ENCODE measurements around the gene NAT16. TPM values are rescaled to one million over a fixed set of nuclear protein-coding genes. Genes with fewer than 3 reads are reported as not detected.

Gene NAT16
- total RNA-seq, 1 donor from 2014 or later = not detected

- Mint-ChIP-seq H3K4me1 (peaks cover 32% of the 10 kb centered on the region), H3K4me3 (peak overlapping the region; percentile 43), H3K27ac (no peak overlapping the region), H3K9me3 (peaks cover 3% of the 10 kb centered on the region), H3K36me3 (peaks cover 15% of the 10 kb centered on the region), H3K27me3 (ENCODE audit: insufficient read depth, low read depth) (peaks cover 14% of the 10 kb centered on the region)
- Histone ChIP-seq H3F3A (ENCODE audit: low read depth) (peaks cover 29% of the 10 kb centered on the region), H3K4me2 (no peak overlapping the region), H3K36me3 (no peaks in the 10 kb centered on the region), H2AFZ (replicated peaks) (no peak overlapping the region), H3K9me3 (ENCODE audit: low read depth) (no peaks in the 10 kb centered on the region), H3K4me3 (no peak overlapping the region), H4K20me1 (ENCODE audit: low read depth) (peaks cover 11% of the 10 kb centered on the region), H3K27me3 (peaks cover 14% of the 10 kb centered on the region), H3K27ac (no peak overlapping the region), H3K79me2 (ENCODE audit: low read depth) (peaks cover 8% of the 10 kb centered on the region), H3K4me1 (peaks cover 8% of the 10 kb centered on the region), H3K9ac (no peak overlapping the region)
- TF ChIP-seq CTCF (IDR thresholded peaks at IDR 0.05) = no peak
- TF ChIP-seq EZH2 (IDR thresholded peaks at IDR 0.05) = no peak
- no peak for TF ChIP-seq EZH2phosphoT487 (IDR thresholded peaks at IDR 0.05)
- no peak for DNase-seq (ENCODE audit: low spot score)
Observed at GRCh38 chr7:101156866-101157589, 23.1 kb downstream of the NAT16 start.

GRCh38 chr7:101156277-101156676, 23.8 kb downstream of the NAT16 start:
- no peak overlapping the region for H3K27ac ChIP-seq

GRCh38 chr7:101155303-101155702, 24.8 kb downstream of the NAT16 start:
- Histone ChIP-seq H3K9ac (no peak overlapping the region), H3K27me3 (no peaks in the 10 kb centered on the region), H3K4me3 (peak overlapping the region; percentile 86), H3K9me3 (ENCODE audit: low read depth) (no peaks in the 10 kb centered on the region), H3K4me1 (peaks cover 7% of the 10 kb centered on the region), H2AFZ (replicated peaks) (no peak overlapping the region), H4K20me1 (ENCODE audit: low read depth) (no peaks in the 10 kb centered on the region), H3K4me2 (peak overlapping the region; percentile 85), H3F3A (ENCODE audit: low read depth) (peaks cover 21% of the 10 kb centered on the region), H3K36me3 (no peaks in the 10 kb centered on the region), H3K27ac (no peak overlapping the region), H3K79me2 (ENCODE audit: low read depth) (peaks cover 8% of the 10 kb centered on the region)
- Mint-ChIP-seq H3K9me3 (peaks cover 3% of the 10 kb centered on the region), H3K36me3 (peaks cover 14% of the 10 kb centered on the region), H3K27ac (peak overlapping the region; percentile 52), H3K27me3 (ENCODE audit: insufficient read depth, low read depth) (peaks cover 11% of the 10 kb centered on the region), H3K4me1 (peaks cover 32% of the 10 kb centered on the region), H3K4me3 (peak overlapping the region; percentile 89)
- TF ChIP-seq CTCF (IDR thresholded peaks at IDR 0.05) (no peak), EZH2phosphoT487 (IDR thresholded peaks at IDR 0.05) (no peak), EZH2 (IDR thresholded peaks at IDR 0.05) (no peak)
- DNase-seq (ENCODE audit: low spot score) = no peak

More at GRCh38 chr7:101156277-101156676, 23.8 kb downstream of the NAT16 start:
- TF ChIP-seq EZH2 (IDR thresholded peaks at IDR 0.05) (no peak), EZH2phosphoT487 (IDR thresholded peaks at IDR 0.05) (no peak), CTCF (IDR thresholded peaks at IDR 0.05) (no peak)
- no peak overlapping the region for H3K27ac Mint-ChIP-seq
- peaks cover 11% of the 10 kb centered on the region for H3K27me3 Mint-ChIP-seq (ENCODE audit: insufficient read depth, low read depth)
- Histone ChIP-seq H2AFZ (replicated peaks) (no peak overlapping the region), H4K20me1 (ENCODE audit: low read depth) (peaks cover 6% of the 10 kb centered on the region), H3K4me3 (no peak overlapping the region), H3K4me1 (peaks cover 7% of the 10 kb centered on the region), H3F3A (ENCODE audit: low read depth) (peaks cover 23% of the 10 kb centered on the region), H3K9me3 (ENCODE audit: low read depth) (no peaks in the 10 kb centered on the region), H3K9ac (no peak overlapping the region), H3K36me3 (no peaks in the 10 kb centered on the region), H3K27me3 (peaks cover 6% of the 10 kb centered on the region), H3K79me2 (ENCODE audit: low read depth) (peaks cover 8% of the 10 kb centered on the region), H3K4me2 (no peak overlapping the region)
- H3K9me3 Mint-ChIP-seq = peaks cover 3% of the 10 kb centered on the region
- H3K4me1 Mint-ChIP-seq = peaks cover 32% of the 10 kb centered on the region
- H3K36me3 Mint-ChIP-seq = peaks cover 15% of the 10 kb centered on the region
- no peak for DNase-seq (ENCODE audit: low spot score)
- peak overlapping the region; percentile 29 for H3K4me3 Mint-ChIP-seq

Measured in neural progenitor cell (in vitro differentiated cells).